Activated T-cell treated with anti-CD3 and anti-CD28 coated beads, Interleukin-2, amount 50 U/mL, for 4 hours (primary cell): ENCODE results near the gene PCSK5. TPM values are rescaled to one million over a fixed set of nuclear protein-coding genes. Genes with fewer than 3 reads are reported as not detected.
"Not testable (repeated sequence)": the region's sequence is repeated elsewhere in the genome, so short reads cannot be mapped to it uniquely, and the experiment has no call there.

Source experiments
- ATAC-seq, 2 donors: fragments of 200-7000 bp; cut with Tn5 transposase; one replicate each; pipeline ENCODE4 v1.10.0; 2021
- DNase-seq: peaks from one replicate; pipeline ENCODE4 v3.0.0-alpha.2; 2020
- H3K27me3 Mint-ChIP-seq: one replicate; pipeline ENCODE4 v1.8.0; 2021; ENCODE audit warnings: low read depth, mixed read lengths
- H3K36me3 Mint-ChIP-seq: one replicate; pipeline ENCODE4 v1.8.0; 2022; ENCODE audit warnings: mixed read lengths; ENCODE audit not compliant: insufficient read depth
- H3K4me1 Mint-ChIP-seq: one replicate; pipeline ENCODE4 v1.8.0; 2021; ENCODE audit warnings: low read depth, mixed read lengths
- H3K4me3 Mint-ChIP-seq: one replicate; pipeline ENCODE4 v1.8.0; 2021; ENCODE audit warnings: mild to moderate bottlenecking, moderate library complexity, mixed read lengths
- H3K9me3 Mint-ChIP-seq: one replicate; pipeline ENCODE4 v1.8.0; 2021; ENCODE audit warnings: mixed read lengths
- total RNA-seq, 3 donors: library from RNA; stranded (reverse); gene quantifications; one replicate each; pipeline ENCODE4 v1.2.1, GENCODE V29; 2021

Gene PCSK5
- total RNA-seq, 3 donors from 2014 or later = 1.0 to 1.7 (median 1.6) TPM

- ATAC-seq = no peak
- Mint-ChIP-seq H3K4me3 (no peak overlapping the region), H3K36me3 (peaks cover 6% of the 10 kb centered on the region), H3K4me1 (peaks cover 39% of the 10 kb centered on the region), H3K9me3 (peaks cover 4% of the 10 kb centered on the region), H3K27me3 (peaks cover 11% of the 10 kb centered on the region)
- DNase-seq = no peak
Measured at GRCh38 chr9:75896193-75896592, 5.7 kb downstream of the PCSK5 start.

- ATAC-seq, H3K36me3 Mint-ChIP-seq, DNase-seq, H3K4me3 Mint-ChIP-seq, H3K27me3 Mint-ChIP-seq, H3K9me3 Mint-ChIP-seq: not testable (repeated sequence)
- peaks cover 13% of the 10 kb centered on the region for H3K4me1 Mint-ChIP-seq
Measured at GRCh38 chr9:75900893-75901524, 10.5 kb downstream of the PCSK5 start.

DNA sequence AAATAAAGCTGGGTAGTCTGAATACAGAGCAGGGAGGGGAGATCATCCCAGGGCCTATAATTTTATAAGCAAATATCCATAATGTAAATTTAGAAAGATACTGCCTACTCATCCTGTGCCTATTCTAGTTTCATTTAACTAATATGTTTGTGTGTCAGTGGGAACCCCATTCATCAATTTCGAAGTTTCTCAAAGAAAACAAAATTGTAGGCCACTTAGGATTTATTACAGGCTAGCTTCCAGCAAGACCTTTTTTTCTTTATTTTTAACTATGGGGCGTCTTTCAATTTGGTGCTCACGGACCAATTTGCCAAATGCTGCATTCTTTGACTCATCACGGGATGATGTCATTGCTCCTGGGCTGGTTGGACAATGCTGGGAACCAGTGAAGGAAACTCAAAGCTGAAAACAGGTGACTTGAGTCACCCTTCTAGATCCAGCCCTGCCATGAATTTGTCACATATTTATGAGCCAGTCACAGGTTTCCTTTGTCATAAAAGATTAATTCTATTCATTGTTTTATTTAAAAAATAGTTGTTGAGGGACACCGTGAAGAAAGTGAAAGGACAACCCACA lies 13.4 kb downstream of the PCSK5 start:
- Mint-ChIP-seq H3K4me1 (peaks cover 18% of the 10 kb centered on the region), H3K27me3 (no peaks in the 10 kb centered on the region), H3K4me3 (no peak overlapping the region), H3K36me3 (peaks cover 6% of the 10 kb centered on the region), H3K9me3 (peaks cover 4% of the 10 kb centered on the region)
- ATAC-seq (peak; percentile 65 to 70), DNase-seq (no peak)

- Mint-ChIP-seq H3K9me3 (peaks cover 4% of the 10 kb centered on the region), H3K27me3 (no peaks in the 10 kb centered on the region), H3K36me3 (peaks cover 6% of the 10 kb centered on the region), H3K4me1 (peaks cover 20% of the 10 kb centered on the region), H3K4me3 (no peak overlapping the region)
- DNase-seq (no peak), ATAC-seq (peak in 1 of 2 donors; percentile 48)
Measured at GRCh38 chr9:75904364-75904763, 13.9 kb downstream of the PCSK5 start.

- no peaks in the 10 kb centered on the region for H3K9me3 Mint-ChIP-seq
- H3K4me3 Mint-ChIP-seq = no peak overlapping the region
- no peaks in the 10 kb centered on the region for H3K36me3 Mint-ChIP-seq
- DNase-seq = no peak
- H3K4me1 Mint-ChIP-seq = peaks cover 26% of the 10 kb centered on the region
- no peaks in the 10 kb centered on the region for H3K27me3 Mint-ChIP-seq
- no peak for ATAC-seq
Measured at GRCh38 chr9:75906531-75906930, 16.1 kb downstream of the PCSK5 start.

GRCh38 chr9:75907329-75907728 lies 16.9 kb downstream of the PCSK5 start:
- ATAC-seq (no peak), DNase-seq (no peak)
- no peak overlapping the region for H3K4me3 Mint-ChIP-seq
- peaks cover 30% of the 10 kb centered on the region for H3K4me1 Mint-ChIP-seq
- no peaks in the 10 kb centered on the region for H3K27me3 Mint-ChIP-seq
- no peaks in the 10 kb centered on the region for H3K9me3 Mint-ChIP-seq
- H3K36me3 Mint-ChIP-seq = no peaks in the 10 kb centered on the region

DNA sequence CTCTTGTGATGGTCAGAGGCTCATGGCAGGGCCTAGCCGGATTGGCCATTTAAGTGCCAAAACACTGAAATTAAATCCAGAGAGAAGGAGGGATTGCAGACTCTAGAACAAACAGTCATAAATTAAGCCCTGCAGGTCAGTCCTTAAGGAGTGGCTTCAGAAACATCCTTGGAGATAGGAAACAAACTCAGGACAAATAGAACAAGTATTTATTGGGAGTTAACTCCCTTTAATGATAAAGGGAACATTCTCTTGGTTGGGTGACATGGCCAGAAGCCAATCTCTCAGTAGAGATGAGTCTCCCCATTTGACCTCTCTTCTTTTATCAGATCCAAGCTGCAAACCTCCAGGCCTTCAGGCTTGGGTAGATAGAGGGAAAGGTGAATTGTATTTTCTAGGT lies 17.4 kb downstream of the PCSK5 start:
- Mint-ChIP-seq H3K4me3 (no peak overlapping the region), H3K9me3 (no peaks in the 10 kb centered on the region), H3K36me3 (no peaks in the 10 kb centered on the region), H3K4me1 (peaks cover 31% of the 10 kb centered on the region), H3K27me3 (no peaks in the 10 kb centered on the region)
- DNase-seq = no peak
- no peak for ATAC-seq

DNA sequence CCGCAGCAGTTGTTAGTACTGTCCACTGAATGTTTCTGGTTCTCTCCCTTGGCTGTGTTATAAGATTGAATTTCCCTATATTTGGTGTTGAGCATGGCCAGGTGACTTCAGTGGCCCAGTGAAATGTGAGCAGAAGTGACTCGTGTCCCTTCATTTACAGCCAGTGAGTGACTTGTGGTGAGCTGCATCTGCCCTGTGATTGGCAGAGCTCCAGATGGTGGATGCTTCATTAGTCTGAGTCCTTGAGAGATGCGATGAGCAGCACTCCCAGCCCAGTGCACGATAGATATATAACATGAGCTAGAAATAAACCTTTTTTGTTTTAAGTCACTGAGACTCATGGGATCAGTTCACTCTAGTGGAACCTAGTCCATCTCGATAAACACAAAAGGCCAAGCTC lies 19.3 kb downstream of the PCSK5 start:
- no peaks in the 10 kb centered on the region for H3K9me3 Mint-ChIP-seq
- ATAC-seq (peak in 1 of 2 donors; percentile 32), DNase-seq (no peak)
- H3K27me3 Mint-ChIP-seq = no peaks in the 10 kb centered on the region
- H3K4me3 Mint-ChIP-seq = no peak overlapping the region
- H3K36me3 Mint-ChIP-seq = no peaks in the 10 kb centered on the region
- H3K4me1 Mint-ChIP-seq = peaks cover 26% of the 10 kb centered on the region

DNA sequence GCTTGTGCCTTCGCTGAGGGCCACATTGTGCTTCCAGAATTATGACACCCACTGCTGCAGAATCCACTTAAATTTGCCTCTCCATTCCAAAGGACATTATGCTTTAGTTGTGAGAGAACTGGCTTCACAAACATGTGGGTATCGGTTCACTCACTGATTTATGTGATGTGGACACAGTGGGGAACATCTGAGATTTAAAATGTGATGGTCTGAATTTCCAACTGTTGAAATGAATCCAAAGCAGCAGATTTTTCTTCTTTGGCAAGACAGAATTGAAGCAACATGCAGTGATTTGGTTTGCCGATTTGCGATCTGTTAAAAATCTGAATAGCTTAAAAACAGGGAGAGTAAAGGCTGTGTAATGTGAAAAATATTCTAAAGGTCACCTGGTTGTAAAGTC lies 20.3 kb downstream of the PCSK5 start:
- Mint-ChIP-seq H3K27me3 (no peaks in the 10 kb centered on the region), H3K9me3 (no peaks in the 10 kb centered on the region), H3K4me3 (no peak overlapping the region), H3K4me1 (peaks cover 27% of the 10 kb centered on the region), H3K36me3 (no peaks in the 10 kb centered on the region)
- ATAC-seq (no peak), DNase-seq (no peak)

DNA sequence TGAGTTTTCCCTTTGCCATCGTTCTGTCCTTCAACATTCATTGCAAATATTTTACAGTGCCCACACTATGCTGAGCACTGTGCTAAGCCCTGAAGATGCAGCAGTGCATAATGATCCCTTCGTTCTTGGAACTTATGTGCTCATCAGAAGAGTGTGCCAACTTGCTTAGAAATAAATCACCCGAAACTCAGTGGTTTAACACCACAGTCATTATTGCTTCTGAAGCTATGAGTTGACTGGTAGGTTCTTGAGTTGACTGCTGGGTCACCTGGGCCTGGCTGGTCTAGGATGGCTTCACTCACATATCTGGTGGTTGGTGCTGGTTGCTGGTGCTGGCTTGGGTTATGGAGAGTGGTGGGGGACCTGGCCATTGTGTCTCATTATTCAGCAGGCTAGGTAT lies 20.9 kb downstream of the PCSK5 start:
- no peaks in the 10 kb centered on the region for H3K9me3 Mint-ChIP-seq
- no peaks in the 10 kb centered on the region for H3K27me3 Mint-ChIP-seq
- H3K36me3 Mint-ChIP-seq = no peaks in the 10 kb centered on the region
- H3K4me1 Mint-ChIP-seq = peaks cover 26% of the 10 kb centered on the region
- DNase-seq (no peak), ATAC-seq (peak; percentile 88 to 91)
- H3K4me3 Mint-ChIP-seq = no peak overlapping the region

DNA sequence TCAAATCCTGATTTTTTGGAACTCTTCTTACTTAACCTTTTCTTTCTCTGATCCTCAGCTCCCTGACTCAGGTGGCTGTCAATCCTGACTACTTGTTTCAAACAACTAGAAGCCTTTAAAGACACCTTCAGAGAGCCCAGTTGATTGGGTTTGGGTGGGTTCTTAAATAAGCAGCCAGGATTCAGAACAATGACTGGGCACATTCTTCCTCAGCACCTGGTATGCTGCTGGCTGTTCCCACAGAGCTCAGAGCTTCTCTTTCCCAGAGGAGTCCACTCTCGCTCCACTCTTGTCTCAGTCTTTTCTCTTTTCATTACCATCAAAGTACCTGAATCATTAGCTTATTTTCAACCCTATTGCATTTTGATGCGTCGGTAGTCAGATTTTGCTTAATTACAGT lies 22.5 kb downstream of the PCSK5 start:
- H3K9me3 Mint-ChIP-seq = no peaks in the 10 kb centered on the region
- no peak overlapping the region for H3K4me3 Mint-ChIP-seq
- H3K27me3 Mint-ChIP-seq = no peaks in the 10 kb centered on the region
- no peaks in the 10 kb centered on the region for H3K36me3 Mint-ChIP-seq
- ATAC-seq (no peak), DNase-seq (no peak)
- peaks cover 24% of the 10 kb centered on the region for H3K4me1 Mint-ChIP-seq

GRCh38 chr9:75914002-75914401 lies 23.5 kb downstream of the PCSK5 start:
- no peak overlapping the region for H3K4me3 Mint-ChIP-seq
- no peaks in the 10 kb centered on the region for H3K9me3 Mint-ChIP-seq
- no peaks in the 10 kb centered on the region for H3K36me3 Mint-ChIP-seq
- no peaks in the 10 kb centered on the region for H3K27me3 Mint-ChIP-seq
- ATAC-seq (no peak), DNase-seq (no peak)
- peaks cover 19% of the 10 kb centered on the region for H3K4me1 Mint-ChIP-seq

- no peak for DNase-seq
- no peaks in the 10 kb centered on the region for H3K27me3 Mint-ChIP-seq
- H3K4me3 Mint-ChIP-seq = no peak overlapping the region
- H3K9me3 Mint-ChIP-seq = no peaks in the 10 kb centered on the region
- ATAC-seq = no peak
- peaks cover 15% of the 10 kb centered on the region for H3K4me1 Mint-ChIP-seq
- no peaks in the 10 kb centered on the region for H3K36me3 Mint-ChIP-seq
Measured at GRCh38 chr9:75914883-75915452, 24.5 kb downstream of the PCSK5 start.

GRCh38 chr9:75918154-75918553 lies 27.7 kb downstream of the PCSK5 start:
- H3K4me3 Mint-ChIP-seq = no peak overlapping the region
- peaks cover 4% of the 10 kb centered on the region for H3K4me1 Mint-ChIP-seq
- ATAC-seq (peak in 1 of 2 donors; percentile 58), DNase-seq (no peak)
- no peaks in the 10 kb centered on the region for H3K27me3 Mint-ChIP-seq
- H3K9me3 Mint-ChIP-seq = no peaks in the 10 kb centered on the region
- no peaks in the 10 kb centered on the region for H3K36me3 Mint-ChIP-seq

- Mint-ChIP-seq H3K4me3 (no peak overlapping the region), H3K27me3 (no peaks in the 10 kb centered on the region), H3K9me3 (no peaks in the 10 kb centered on the region), H3K4me1 (peaks cover 5% of the 10 kb centered on the region), H3K36me3 (no peaks in the 10 kb centered on the region)
- no peak for ATAC-seq
- DNase-seq = no peak
Measured at GRCh38 chr9:75918909-75919308, 28.4 kb downstream of the PCSK5 start.
